ENCODE measurements around the gene VMO1.
A peak's percentile ranks its signal among the peaks of the same experiment; 100 is the strongest.
"Not testable (repeated sequence)": the region's sequence is repeated elsewhere in the genome, so short reads cannot be mapped to it uniquely, and the experiment has no call there.

The VMO1 gene, protein sequence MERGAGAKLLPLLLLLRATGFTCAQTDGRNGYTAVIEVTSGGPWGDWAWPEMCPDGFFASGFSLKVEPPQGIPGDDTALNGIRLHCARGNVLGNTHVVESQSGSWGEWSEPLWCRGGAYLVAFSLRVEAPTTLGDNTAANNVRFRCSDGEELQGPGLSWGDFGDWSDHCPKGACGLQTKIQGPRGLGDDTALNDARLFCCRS

DNA sequence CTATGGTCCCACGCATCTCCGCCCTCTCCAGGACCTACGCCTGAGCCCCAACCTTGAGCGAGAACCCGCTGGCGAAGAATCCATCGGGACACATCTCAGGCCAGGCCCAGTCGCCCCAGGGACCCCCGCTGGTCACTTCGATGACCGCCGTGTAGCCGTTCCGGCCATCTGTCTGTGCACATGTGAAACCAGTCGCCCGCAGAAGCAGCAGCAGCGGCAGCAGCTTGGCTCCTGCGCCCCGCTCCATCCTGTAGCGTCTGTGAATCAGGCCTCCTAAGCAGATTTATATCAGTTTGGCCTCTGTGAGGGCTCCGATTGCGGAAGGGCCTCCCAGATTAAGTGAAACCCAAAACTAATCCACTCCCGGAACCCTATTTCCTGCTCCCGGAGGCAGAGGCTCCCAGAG, at the start of gene VMO1:
Gene VMO1 (minus strand): TSS at position 259 of the 406 bp plus-strand sequence. CDS start 12 bp downstream, at position 247.
- Mint-ChIP-seq H3K9me3 (no peaks in the 10 kb centered on the region), H3K4me3 (peak within 1 kb of the TSS; percentile 63), H3K4me1 (ENCODE audit: low read depth) (peaks cover 64% of the 10 kb centered on the region), H3K27ac (peak within 1 kb of the TSS; percentile 53), H3K27me3 (peaks cover 57% of the 10 kb centered on the region), H3K36me3 (ENCODE audit: low read depth) (peaks cover 13% of the 10 kb centered on the region)
- intact Hi-C loops (cut with micrococcal nuclease), result loop anchor here (2.0 to 5.0 kb wide), 2 partner anchors 15 to 54 kb away; partner anchors contain the start of genes MED11 and TM4SF5

DNA sequence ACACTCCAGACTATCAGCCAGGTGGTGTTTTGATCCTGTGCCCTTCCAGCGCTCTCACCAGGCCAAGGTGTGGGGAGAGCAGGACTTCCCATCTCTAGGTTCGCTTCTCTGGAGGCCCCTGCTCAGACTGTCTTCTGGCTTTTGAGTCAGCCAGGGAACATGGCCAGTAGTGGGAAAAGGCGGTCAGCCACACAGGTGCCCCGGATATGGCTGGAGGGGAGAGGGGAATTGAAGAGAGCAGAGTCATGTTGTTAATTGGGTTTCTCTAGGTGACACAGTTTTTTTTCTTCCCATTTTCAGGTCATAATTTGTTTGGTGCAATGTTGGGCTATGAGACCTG, 48.5 kb upstream of the VMO1 start:
- H3K27me3 Mint-ChIP-seq, result no peaks in the 10 kb centered on the region

DNA sequence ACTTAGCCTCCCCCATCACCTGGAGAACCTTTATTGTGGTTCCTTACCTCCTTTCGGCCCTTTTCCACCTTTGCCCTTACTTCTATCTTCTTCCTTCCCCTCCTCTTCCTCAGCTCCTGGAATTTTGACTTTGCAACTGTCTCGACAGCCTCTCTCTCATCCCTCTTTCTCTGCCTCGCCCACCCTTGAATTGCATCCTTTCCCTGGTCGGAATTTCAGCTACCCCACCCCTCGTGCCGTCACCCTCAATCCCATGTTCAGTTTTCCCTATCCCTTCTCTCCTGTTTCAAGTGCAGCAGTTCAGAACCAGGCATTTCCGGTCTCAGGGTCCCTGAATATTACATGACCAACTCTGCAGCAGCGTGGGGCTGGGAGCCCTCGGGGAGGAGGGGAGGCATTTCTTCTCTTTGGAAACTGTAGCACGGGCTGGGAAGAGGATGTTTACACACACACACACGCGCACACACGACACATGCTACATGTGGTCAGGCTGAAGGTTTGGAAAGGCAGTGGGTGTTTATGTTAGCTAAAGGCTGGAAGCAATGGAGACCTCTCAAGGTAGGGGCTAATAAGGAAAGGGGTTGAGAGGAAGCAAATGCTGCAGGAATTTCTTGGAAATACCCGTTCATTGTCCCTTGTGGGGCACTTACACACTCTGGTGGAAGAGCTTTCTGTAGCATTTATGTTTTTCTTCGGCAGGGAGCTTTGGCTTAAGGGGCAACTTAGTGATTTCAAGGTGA, 47.9 kb upstream of the VMO1 start:
- peaks cover 48% of the 10 kb centered on the region for H3K4me1 Mint-ChIP-seq (ENCODE audit: low read depth)
- peak overlapping the region; percentile 78 for H3K27ac Mint-ChIP-seq
- H3K36me3 Mint-ChIP-seq (ENCODE audit: low read depth), result peaks cover 42% of the 10 kb centered on the region
- intact Hi-C loops (cut with micrococcal nuclease), result loop anchor here (5.0 kb wide), 1 partner anchor 43 kb away; no protein-coding TSS in a partner anchor
- peak overlapping the region; percentile 88 for H3K4me3 Mint-ChIP-seq
- H3K27me3 Mint-ChIP-seq, result peaks cover 3% of the 10 kb centered on the region
- no peaks in the 10 kb centered on the region for H3K9me3 Mint-ChIP-seq

More for the DNA sequence above, 48.5 kb upstream of the VMO1 start:
- peak overlapping the region; percentile 88 for H3K4me3 Mint-ChIP-seq
- intact Hi-C loops (cut with micrococcal nuclease), result loop anchor here (5.0 kb wide), 1 partner anchor 43 kb away; no protein-coding TSS in a partner anchor
- no peak overlapping the region for H3K27ac Mint-ChIP-seq
- no peaks in the 10 kb centered on the region for H3K9me3 Mint-ChIP-seq
- peaks cover 47% of the 10 kb centered on the region for H3K36me3 Mint-ChIP-seq (ENCODE audit: low read depth)
- peaks cover 53% of the 10 kb centered on the region for H3K4me1 Mint-ChIP-seq (ENCODE audit: low read depth)

DNA sequence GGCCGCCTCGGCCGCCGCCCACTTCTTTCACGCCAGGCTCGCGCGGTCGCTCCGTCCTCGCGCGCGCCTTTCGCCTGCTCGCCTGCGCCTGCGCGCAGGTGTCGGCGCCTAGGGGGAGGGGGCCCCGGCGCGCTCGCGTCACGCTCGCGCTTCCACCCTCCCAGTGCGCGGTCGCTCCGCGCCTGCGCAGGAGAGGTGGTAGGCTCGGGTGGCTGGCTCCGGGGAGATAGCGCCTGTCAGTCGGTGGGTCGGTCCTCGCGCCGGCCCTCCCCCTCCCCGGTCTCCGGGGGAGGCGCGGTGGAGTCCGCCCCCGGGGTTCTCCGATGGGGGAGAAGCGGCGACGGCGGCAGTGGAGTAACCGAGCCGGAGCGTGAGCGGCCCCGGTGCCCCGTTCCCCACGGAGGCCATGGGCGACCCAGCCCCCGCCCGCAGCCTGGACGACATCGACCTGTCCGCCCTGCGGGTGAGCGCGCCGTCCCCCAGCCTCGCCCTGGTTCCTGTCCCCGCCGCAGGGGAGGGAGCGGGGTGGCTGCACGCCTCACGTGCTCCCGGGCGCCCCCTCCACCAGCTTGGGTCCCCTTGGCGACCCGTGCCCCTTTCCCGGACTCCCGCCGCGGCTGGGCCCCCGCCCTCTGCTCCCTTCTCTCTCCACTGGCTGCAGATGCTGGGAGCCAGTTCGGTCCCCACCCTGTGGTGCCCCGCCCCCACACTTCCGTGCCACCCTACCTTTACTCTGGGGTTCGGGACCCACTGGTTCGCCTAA, 47.2 kb upstream of the VMO1 start, which contains the start of gene MINK1:
Gene MINK1 (plus strand): TSS at position 163 of the 763 bp plus-strand sequence. CDS start 244 bp downstream, at position 407.
- intact Hi-C loops (cut with micrococcal nuclease), result loop anchor here (5.0 kb wide), 1 partner anchor 44 kb away; no protein-coding TSS in a partner anchor
- Mint-ChIP-seq H3K27me3 (peaks cover 3% of the 10 kb centered on the region), H3K27ac (peak within 1 kb of the TSS; percentile 87), H3K9me3 (no peaks in the 10 kb centered on the region), H3K4me1 (ENCODE audit: low read depth) (peaks cover 45% of the 10 kb centered on the region), H3K4me3 (peak within 1 kb of the TSS; percentile 88), H3K36me3 (ENCODE audit: low read depth) (peaks cover 35% of the 10 kb centered on the region)

DNA sequence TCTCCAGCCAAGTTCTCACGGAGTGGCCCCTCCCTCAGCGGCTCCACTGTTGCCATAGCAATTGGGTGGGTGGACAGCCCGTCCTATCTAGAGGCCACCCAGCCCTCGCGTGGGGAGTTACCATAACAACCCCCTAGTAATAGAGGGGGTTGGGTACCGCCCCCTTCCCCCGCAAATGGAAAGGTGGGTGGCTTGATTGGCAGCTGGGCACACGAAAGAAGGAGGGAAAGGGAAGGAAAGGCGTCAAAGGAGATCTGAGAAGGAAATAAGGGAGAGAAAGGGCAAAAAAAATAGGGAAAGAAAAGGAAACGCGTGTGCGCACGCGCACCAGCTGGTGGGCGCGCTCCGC, 46.6 kb upstream of the VMO1 start:
- Mint-ChIP-seq H3K4me3 (peak overlapping the region; percentile 88), H3K36me3 (ENCODE audit: low read depth) (peaks cover 29% of the 10 kb centered on the region), H3K27ac (peak overlapping the region; percentile 87), H3K4me1 (ENCODE audit: low read depth) (peaks cover 39% of the 10 kb centered on the region)
- not testable (repeated sequence) for H3K27me3 Mint-ChIP-seq, H3K9me3 Mint-ChIP-seq
- intact Hi-C loops (cut with micrococcal nuclease), result loop anchor here (5.0 kb wide), 1 partner anchor 44 kb away; no protein-coding TSS in a partner anchor

DNA sequence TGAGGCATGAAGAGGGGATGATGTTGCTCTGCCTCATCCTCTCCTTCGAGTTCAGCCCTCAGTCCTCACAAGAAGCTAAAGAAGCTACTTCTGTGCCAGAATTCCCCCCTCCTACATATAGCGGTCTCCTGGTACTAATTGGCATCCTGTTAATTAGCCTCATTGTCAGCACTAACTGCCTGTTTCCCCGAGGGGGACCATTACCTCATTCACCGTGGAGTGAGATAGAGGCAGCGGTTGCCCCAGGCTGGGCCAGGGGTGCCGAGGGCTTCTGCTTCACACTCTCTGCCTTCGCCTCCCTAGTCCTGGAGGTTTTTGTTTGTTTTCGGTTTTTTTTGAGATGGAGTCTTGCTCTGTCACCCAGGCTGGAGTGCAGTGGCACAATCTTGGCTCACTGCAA, 41.2 kb upstream of the VMO1 start:
- peaks cover 14% of the 10 kb centered on the region for H3K36me3 Mint-ChIP-seq (ENCODE audit: low read depth)
- H3K9me3 Mint-ChIP-seq, result no peaks in the 10 kb centered on the region
- peaks cover 16% of the 10 kb centered on the region for H3K27me3 Mint-ChIP-seq
- H3K4me3 Mint-ChIP-seq, result no peak overlapping the region
- intact Hi-C loops (cut with micrococcal nuclease), result no loop called here
- H3K27ac Mint-ChIP-seq, result no peak overlapping the region
- H3K4me1 Mint-ChIP-seq (ENCODE audit: low read depth), result no peaks in the 10 kb centered on the region

DNA sequence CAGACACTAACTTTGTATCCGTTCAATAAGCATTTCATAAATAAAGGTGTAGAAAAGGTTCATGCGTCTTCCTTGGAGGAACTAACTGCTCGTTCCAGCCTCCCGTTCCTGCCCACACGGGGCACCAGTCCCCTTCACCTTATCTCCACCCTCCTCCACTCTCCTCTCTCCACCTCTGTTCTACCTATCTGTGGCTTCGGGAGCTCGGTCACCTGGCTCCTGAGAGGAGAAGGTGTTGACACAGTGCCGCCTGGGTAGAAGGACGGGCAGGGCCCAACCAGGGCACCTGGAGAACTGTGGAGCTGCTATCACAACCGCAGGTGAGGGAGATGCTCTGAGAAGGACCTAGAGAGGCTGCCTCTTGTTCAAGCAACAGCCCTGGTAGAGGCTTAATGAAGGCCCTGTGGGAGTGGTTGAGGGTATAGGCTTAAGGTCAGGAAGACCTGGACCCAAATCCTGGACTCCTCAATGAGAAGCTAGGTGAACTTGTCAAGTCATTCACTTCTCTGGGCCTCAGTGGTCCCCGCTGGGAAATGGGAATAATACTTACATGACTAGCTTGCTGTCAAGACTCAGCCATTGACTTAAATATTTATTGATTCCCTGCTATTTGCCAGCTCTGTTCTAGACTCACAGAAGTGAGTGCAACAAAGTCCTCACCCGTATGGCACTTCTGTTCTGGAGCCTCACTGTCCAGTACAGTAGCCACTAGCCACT, 37.4 kb upstream of the VMO1 start:
- Mint-ChIP-seq H3K36me3 (ENCODE audit: low read depth) (peaks cover 51% of the 10 kb centered on the region), H3K27me3 (peaks cover 13% of the 10 kb centered on the region)
- intact Hi-C loops (cut with micrococcal nuclease), result no loop called here

DNA sequence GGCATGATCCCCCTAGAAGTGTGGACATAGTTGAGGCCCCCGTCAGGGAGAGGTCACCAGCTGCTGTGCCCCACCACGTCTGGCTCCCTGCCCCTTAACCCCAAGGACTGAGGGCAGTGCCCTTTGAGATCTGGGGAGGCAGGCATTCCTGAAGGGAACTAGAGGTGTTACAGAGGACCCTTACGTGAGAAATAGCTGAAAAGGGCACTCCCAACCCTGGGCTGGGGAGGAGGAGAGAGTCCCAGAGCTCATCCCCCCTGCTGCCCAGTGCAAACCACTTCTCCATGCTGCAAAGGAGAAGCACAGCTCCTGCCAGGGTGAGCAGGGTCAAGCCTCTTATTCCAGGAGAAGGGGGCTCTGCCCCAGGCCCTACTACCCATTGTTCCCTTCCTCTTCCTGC, 36.7 kb upstream of the VMO1 start:
- H3K4me1 Mint-ChIP-seq (ENCODE audit: low read depth), result no peaks in the 10 kb centered on the region
- intact Hi-C loops (cut with micrococcal nuclease), result no loop called here
- H3K9me3 Mint-ChIP-seq, result no peaks in the 10 kb centered on the region
- no peak overlapping the region for H3K27ac Mint-ChIP-seq
- no peak overlapping the region for H3K4me3 Mint-ChIP-seq
- peaks cover 58% of the 10 kb centered on the region for H3K36me3 Mint-ChIP-seq (ENCODE audit: low read depth)
- H3K27me3 Mint-ChIP-seq, result peaks cover 12% of the 10 kb centered on the region

More for the DNA sequence above, 37.4 kb upstream of the VMO1 start:
- H3K9me3 Mint-ChIP-seq, result no peaks in the 10 kb centered on the region
- H3K4me3 Mint-ChIP-seq, result no peak overlapping the region
- H3K27ac Mint-ChIP-seq, result no peak overlapping the region
- H3K4me1 Mint-ChIP-seq (ENCODE audit: low read depth), result no peaks in the 10 kb centered on the region

DNA sequence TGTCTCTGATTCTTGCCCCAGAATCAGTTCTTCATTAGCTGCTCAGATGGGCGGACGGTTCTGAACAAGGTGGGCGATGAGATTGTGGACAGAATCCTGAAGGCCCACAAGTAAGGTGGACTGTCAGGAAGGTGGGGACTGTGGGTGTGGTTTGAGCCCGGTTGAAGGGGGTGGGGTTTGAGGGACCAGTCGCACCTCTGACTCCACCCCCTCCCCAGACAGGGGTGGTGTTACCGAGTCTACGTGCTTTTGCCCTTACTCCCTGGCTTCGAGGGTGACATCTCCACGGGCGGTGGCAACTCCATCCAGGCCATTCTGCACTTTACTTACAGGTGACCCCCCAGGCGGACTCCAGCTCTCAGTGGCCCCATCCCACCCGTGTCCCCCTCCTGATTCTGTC, 32.1 kb upstream of the VMO1 start:
- intact Hi-C loops (cut with micrococcal nuclease), result no loop called here
- H3K4me3 Mint-ChIP-seq, result no peak overlapping the region
- H3K27ac Mint-ChIP-seq, result no peak overlapping the region
- no peaks in the 10 kb centered on the region for H3K9me3 Mint-ChIP-seq
- H3K36me3 Mint-ChIP-seq (ENCODE audit: low read depth), result peaks cover 94% of the 10 kb centered on the region
- H3K4me1 Mint-ChIP-seq (ENCODE audit: low read depth), result no peaks in the 10 kb centered on the region
- H3K27me3 Mint-ChIP-seq, result peaks cover 1% of the 10 kb centered on the region

DNA sequence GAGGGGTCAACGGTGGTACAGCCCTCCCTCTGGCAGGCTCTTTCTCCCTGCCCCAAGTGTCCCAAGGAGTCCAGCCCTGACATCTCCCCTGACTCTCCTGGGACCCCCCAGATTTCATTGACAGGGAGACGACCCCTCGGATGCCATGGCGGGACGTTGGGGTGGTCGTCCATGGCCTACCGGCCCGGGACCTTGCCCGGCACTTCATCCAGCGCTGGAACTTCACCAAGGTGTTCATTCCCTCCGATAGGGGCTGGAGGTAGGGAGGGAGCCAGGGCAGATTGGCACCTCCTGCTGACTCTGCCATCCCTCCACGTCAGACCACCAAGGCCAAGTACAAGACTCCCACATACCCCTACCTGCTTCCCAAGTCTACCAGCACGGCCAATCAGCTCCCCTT, 30.7 kb upstream of the VMO1 start:
- intact Hi-C loops (cut with micrococcal nuclease), result no loop called here
- Mint-ChIP-seq H3K36me3 (ENCODE audit: low read depth) (peaks cover 87% of the 10 kb centered on the region), H3K9me3 (no peaks in the 10 kb centered on the region), H3K4me1 (ENCODE audit: low read depth) (peaks cover 4% of the 10 kb centered on the region), H3K27ac (no peak overlapping the region), H3K27me3 (peaks cover 1% of the 10 kb centered on the region), H3K4me3 (no peak overlapping the region)

DNA sequence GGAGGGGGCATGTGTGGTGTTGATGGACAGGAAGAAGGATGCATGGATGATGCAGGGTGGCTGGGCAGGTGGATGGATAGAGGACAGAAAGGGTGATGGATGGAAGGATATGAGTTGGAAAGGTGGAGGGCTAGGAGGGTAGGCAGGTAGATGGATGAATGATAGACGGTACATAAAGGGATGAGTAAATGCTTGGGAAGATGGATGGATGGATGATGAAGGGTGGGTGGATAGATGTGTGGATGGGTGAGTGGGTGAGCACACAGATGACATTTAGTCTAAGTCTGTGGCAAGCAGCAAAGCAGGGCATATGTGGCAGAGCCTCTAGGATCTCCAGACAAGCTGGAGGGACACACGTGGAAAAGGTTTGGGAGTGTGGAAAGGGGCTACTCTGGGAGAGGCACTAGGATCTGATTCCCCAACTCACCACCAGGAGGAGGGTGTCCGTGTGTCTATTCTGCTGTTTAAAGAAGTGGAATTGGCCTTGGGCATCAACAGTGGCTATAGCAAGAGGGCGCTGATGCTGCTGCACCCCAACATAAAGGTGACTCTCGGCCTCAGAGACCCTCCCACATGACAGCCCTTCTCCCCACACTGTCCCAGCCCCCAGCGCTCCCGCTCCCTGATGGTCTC, 29.0 kb upstream of the VMO1 start:
- Mint-ChIP-seq H3K36me3 (ENCODE audit: low read depth) (peaks cover 87% of the 10 kb centered on the region), H3K27me3 (peaks cover 1% of the 10 kb centered on the region), H3K4me1 (ENCODE audit: low read depth) (peaks cover 12% of the 10 kb centered on the region), H3K9me3 (no peaks in the 10 kb centered on the region), H3K4me3 (no peak overlapping the region), H3K27ac (no peak overlapping the region)
- intact Hi-C loops (cut with micrococcal nuclease), result no loop called here

DNA sequence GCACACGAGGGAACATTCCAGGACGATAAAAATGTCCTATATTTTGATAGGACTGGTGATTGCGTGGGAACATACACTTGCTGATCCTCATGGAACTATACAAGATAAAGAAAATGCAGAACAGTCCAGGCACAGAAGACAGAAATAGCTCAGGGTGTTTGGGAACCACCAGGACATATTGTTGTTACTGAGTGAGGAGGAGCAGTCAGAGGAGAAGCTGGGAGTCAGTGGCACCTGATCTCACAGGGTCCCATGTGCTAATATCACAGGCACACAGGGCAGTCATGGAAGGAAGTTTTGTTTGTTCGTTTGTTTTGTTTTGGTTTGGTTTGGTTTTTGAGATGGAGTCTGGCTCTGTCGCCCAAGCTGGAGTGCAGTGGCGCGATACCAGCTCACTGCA, 26.5 kb upstream of the VMO1 start:
- intact Hi-C loops (cut with micrococcal nuclease), result no loop called here
- peaks cover 11% of the 10 kb centered on the region for H3K27me3 Mint-ChIP-seq
- H3K27ac Mint-ChIP-seq, result no peak overlapping the region
- H3K4me1 Mint-ChIP-seq (ENCODE audit: low read depth), result peaks cover 36% of the 10 kb centered on the region
- no peaks in the 10 kb centered on the region for H3K9me3 Mint-ChIP-seq
- no peak overlapping the region for H3K4me3 Mint-ChIP-seq
- peaks cover 88% of the 10 kb centered on the region for H3K36me3 Mint-ChIP-seq (ENCODE audit: low read depth)

DNA sequence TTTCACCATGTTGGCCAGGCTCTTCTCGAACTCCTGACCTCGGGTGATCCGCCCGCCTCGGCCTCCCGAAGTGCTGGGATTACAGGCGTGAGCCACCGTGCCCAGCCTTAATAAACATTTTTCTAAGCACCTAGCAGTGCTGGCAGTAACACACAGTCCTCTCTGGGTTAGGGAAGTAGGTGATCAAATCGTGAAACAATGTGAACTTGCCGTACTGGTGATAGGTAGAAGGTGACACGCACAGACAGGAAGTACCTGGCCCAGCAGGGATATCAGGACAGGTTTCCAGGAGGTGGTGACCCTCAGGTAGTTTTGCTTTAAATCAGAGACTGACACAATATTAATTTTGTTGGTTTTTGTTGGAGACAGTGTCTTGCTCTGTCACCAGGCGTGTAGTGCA, 25.3 kb upstream of the VMO1 start:
- Mint-ChIP-seq H3K27me3 (peaks cover 13% of the 10 kb centered on the region), H3K36me3 (ENCODE audit: low read depth) (peaks cover 81% of the 10 kb centered on the region), H3K9me3 (no peaks in the 10 kb centered on the region), H3K4me3 (no peak overlapping the region), H3K4me1 (ENCODE audit: low read depth) (peaks cover 39% of the 10 kb centered on the region), H3K27ac (no peak overlapping the region)
- intact Hi-C loops (cut with micrococcal nuclease), result no loop called here

Data from dendritic cell treated with granulocyte-macrophage colony-stimulating factor and Interleukin-4, amounts not matched to agents 40 ng/mL and 50 ng/mL, for 4 days (primary cell).